ENCODE data around the gene GRID2.
A peak's percentile ranks its signal among the peaks of the same experiment; 100 is the strongest.

GRID2 gene

GRCh38 chr4:93749292-93749761 lies 1445.6 kb downstream of the GRID2 start:
- DNase-seq (ENCODE audit: low read depth) = no peak

- no peak for DNase-seq (ENCODE audit: low read depth)
Observed at GRCh38 chr4:93751411-93751810, 1447.6 kb downstream of the GRID2 start.

- DNase-seq (ENCODE audit: low read depth) = no peak
Observed at GRCh38 chr4:93756101-93756500, 1452.3 kb downstream of the GRID2 start.

GRCh38 chr4:93759506-93759905 lies 1455.7 kb downstream of the GRID2 start:
- DNase-seq (ENCODE audit: low read depth) = no peak

- no peak for DNase-seq (ENCODE audit: low read depth)
Observed at GRCh38 chr4:93760284-93760683, 1456.5 kb downstream of the GRID2 start.

- no peak for DNase-seq (ENCODE audit: low read depth)
Observed at GRCh38 chr4:93761286-93761685, 1457.5 kb downstream of the GRID2 start.

GRCh38 chr4:93764639-93765246 lies 1461.0 kb downstream of the GRID2 start:
- DNase-seq (ENCODE audit: low read depth) = peak; percentile 44

GRCh38 chr4:93767917-93768316 lies 1464.2 kb downstream of the GRID2 start:
- DNase-seq (ENCODE audit: low read depth) = no peak

- no peak for DNase-seq (ENCODE audit: low read depth)
Observed at GRCh38 chr4:93770201-93770600, 1466.4 kb downstream of the GRID2 start.

- no peak for DNase-seq (ENCODE audit: low read depth)
Observed at GRCh38 chr4:93771640-93772411, 1468.1 kb downstream of the GRID2 start.

- no peak for DNase-seq (ENCODE audit: low read depth)
Observed at GRCh38 chr4:93772858-93773257, 1469.1 kb downstream of the GRID2 start.

- DNase-seq (ENCODE audit: low read depth) = no peak
Observed at GRCh38 chr4:93775551-93775950, 1471.8 kb downstream of the GRID2 start.

- peak; percentile 37 for DNase-seq (ENCODE audit: low read depth)
Observed at GRCh38 chr4:93776386-93777080, 1472.8 kb downstream of the GRID2 start.

GRCh38 chr4:93777081-93777460 lies 1473.3 kb downstream of the GRID2 start:
- DNase-seq (ENCODE audit: low read depth) = no peak

GRCh38 chr4:93779228-93779627 lies 1475.5 kb downstream of the GRID2 start:
- DNase-seq (ENCODE audit: low read depth) = no peak

GRCh38 chr4:93780080-93780479 lies 1476.3 kb downstream of the GRID2 start:
- DNase-seq (ENCODE audit: low read depth) = no peak

GRCh38 chr4:93781198-93781597 lies 1477.4 kb downstream of the GRID2 start:
- DNase-seq (ENCODE audit: low read depth) = no peak

GRCh38 chr4:93786149-93786548 lies 1482.4 kb downstream of the GRID2 start:
- no peak for DNase-seq (ENCODE audit: low read depth)

- peak; percentile 15 for DNase-seq (ENCODE audit: low read depth)
Observed at GRCh38 chr4:93788712-93789111, 1484.9 kb downstream of the GRID2 start.

GRCh38 chr4:93791570-93792195 lies 1487.9 kb downstream of the GRID2 start:
- DNase-seq (ENCODE audit: low read depth) = peak; percentile 34

- no peak for DNase-seq (ENCODE audit: low read depth)
Observed at GRCh38 chr4:93802045-93802444, 1498.3 kb downstream of the GRID2 start.

- no peak for DNase-seq (ENCODE audit: low read depth)
Observed at GRCh38 chr4:93809773-93810172, 1506.0 kb downstream of the GRID2 start.
